Measurements from ENCODE around the gene SEMA3E. TPM values are rescaled to one million over a fixed set of nuclear protein-coding genes. Genes with fewer than 3 reads are reported as not detected.
"Not testable (repeated sequence)": the region's sequence is repeated elsewhere in the genome, so short reads cannot be mapped to it uniquely, and the experiment has no call there.

The SEMA3E gene
- total and polyA plus RNA-seq, 8 donors: 0.23 to 2.0 (median 0.97) TPM

- ATAC-seq: no peak
- WGBS, 2 donors: 51 to 68% methylated on average over 4 of the region's 4 CpGs
- FAIRE-seq: no peak
- Histone ChIP-seq H3K27ac (no peak overlapping the region), H3K36me3 (no peaks in the 10 kb centered on the region), H3K4me1 (no peaks in the 10 kb centered on the region), H3K27me3 (no peaks in the 10 kb centered on the region), H3K4me3 (no peak overlapping the region), H3K9me3 (no peaks in the 10 kb centered on the region)
- DNase-seq: no peak
- intact Hi-C loops (cut with DNase I): no loop called here
- no peak for TF ChIP-seq CTCF (IDR thresholded peaks at IDR 0.05)
These were observed 32.4 kb upstream of the SEMA3E start for GRCh38 chr7:83681200-83681778.

- Histone ChIP-seq H3K27ac (no peak overlapping the region), H3K36me3 (no peaks in the 10 kb centered on the region), H3K9me3 (no peaks in the 10 kb centered on the region), H3K27me3 (no peaks in the 10 kb centered on the region), H3K4me3 (no peak overlapping the region), H3K4me1 (no peaks in the 10 kb centered on the region)
- no peak for FAIRE-seq
- peak in 1 of 4 donors; percentile 67 for ATAC-seq
- 63 to 83% methylated on average over 4 of the region's 4 CpGs for WGBS, 2 donors
- intact Hi-C loops (cut with DNase I): no loop called here
- DNase-seq: no peak
- TF ChIP-seq CTCF (IDR thresholded peaks at IDR 0.05): no peak
These were observed 28.4 kb upstream of the SEMA3E start for GRCh38 chr7:83677180-83677866.

- 96 to 98% methylated on average over 24 to 28 of the region's 28 CpGs for WGBS, 2 donors
- H3K27me3 ChIP-seq; H3K36me3 ChIP-seq; intact Hi-C loops (cut with DNase I); H3K4me1 ChIP-seq; H3K4me3 ChIP-seq; H3K9me3 ChIP-seq; FAIRE-seq; ATAC-seq; H3K27ac ChIP-seq: not testable (repeated sequence)
- DNase-seq: peak in 1 of 6 donors; percentile 40
These were observed 24.4 kb upstream of the SEMA3E start for GRCh38 chr7:83673291-83673690.

GRCh38 chr7:83672157-83672556 is 23.2 kb upstream of the SEMA3E start:
- 68 to 74% methylated on average over 2 of the region's 2 CpGs for WGBS, 2 donors
- Histone ChIP-seq H3K9me3 (no peaks in the 10 kb centered on the region), H3K4me1 (no peaks in the 10 kb centered on the region), H3K27me3 (no peaks in the 10 kb centered on the region), H3K4me3 (no peak overlapping the region), H3K27ac (no peak overlapping the region), H3K36me3 (no peaks in the 10 kb centered on the region)
- ATAC-seq: no peak
- no peak for TF ChIP-seq CTCF (IDR thresholded peaks at IDR 0.05)
- intact Hi-C loops (cut with DNase I): no loop called here
- FAIRE-seq: no peak
- DNase-seq: no peak

- no peak overlapping the region for H3K27ac ChIP-seq
- TF ChIP-seq CTCF (IDR thresholded peaks at IDR 0.05): no peak
- no peaks in the 10 kb centered on the region for H3K4me1 ChIP-seq
- no peaks in the 10 kb centered on the region for H3K36me3 ChIP-seq
- no peak for DNase-seq
- WGBS, 2 donors: 71 to 80% methylated on average over 4 of the region's 4 CpGs
- intact Hi-C loops (cut with DNase I): loop anchor here in 1 of 3 donors (10.0 kb wide), 1 partner anchor 238 kb away; no protein-coding TSS in a partner anchor
- H3K27me3 ChIP-seq: no peaks in the 10 kb centered on the region
- no peak for ATAC-seq
- H3K4me3 ChIP-seq: no peak overlapping the region
- FAIRE-seq: no peak
- no peaks in the 10 kb centered on the region for H3K9me3 ChIP-seq
These were observed 14.2 kb upstream of the SEMA3E start for GRCh38 chr7:83663131-83663530.
